ENCODE results near the gene BAZ2B.
A peak's percentile ranks its signal among the peaks of the same experiment; 100 is the strongest.
"Not testable (repeated sequence)": the region's sequence is repeated elsewhere in the genome, so short reads cannot be mapped to it uniquely, and the experiment has no call there.

Gene BAZ2B

GRCh38 chr2:159573294-159573693 lies 43.1 kb downstream of the BAZ2B start:
- DNase-seq, result no peak

DNA sequence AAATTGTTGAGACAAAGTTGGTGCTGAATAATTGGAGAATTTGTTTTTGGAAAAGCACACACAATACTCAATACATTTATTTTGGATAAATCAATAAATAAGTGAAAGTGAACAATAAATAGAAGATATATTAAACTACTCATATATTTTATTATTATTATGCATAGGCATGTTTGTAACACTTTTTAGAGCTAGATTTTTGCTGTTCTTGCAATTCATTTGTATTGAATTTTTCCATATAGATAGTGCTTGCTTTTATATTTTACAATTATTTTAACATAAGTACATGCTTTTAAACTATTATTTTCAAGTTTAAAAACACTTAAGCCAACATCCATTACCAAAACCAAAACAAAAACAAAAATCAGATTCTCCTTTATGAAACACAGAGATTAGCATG lies 43.9 kb downstream of the BAZ2B start:
- no peak for DNase-seq

DNA sequence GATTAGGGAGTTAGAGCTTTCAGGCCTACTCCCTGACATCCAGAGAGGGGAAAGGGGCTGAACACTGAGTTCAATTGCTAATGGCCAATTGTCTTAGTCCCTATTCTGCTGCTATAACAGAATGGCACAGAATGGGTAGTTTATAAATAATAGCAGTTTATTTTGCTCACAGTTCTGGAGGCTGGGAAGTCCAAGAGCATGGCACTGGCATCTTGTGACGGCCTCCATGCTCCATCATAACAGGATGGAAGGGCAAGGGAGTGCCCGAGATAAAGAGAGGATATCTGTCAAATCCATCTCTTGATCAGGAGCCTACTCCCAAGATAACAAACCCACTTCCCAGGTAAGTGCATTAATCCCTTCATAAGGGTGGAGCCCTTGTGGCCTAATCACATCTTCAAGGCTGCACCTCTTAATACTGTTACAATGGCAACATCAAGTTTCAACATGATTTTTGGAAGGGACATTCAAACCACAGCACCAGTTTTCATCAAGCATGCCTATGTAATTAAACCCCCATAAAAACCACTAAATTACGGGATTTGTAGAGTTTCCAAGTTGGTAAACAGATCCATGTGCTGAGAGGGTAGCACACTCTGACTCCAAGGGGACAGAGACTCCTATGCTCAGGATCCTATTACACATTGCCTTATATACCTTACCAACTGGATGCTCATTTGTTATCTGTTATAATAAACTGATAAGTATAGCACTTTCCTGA lies 44.6 kb downstream of the BAZ2B start:
- DNase-seq, result no peak

GRCh38 chr2:159564081-159564480 lies 52.3 kb downstream of the BAZ2B start:
- no peak for DNase-seq

- peak; percentile 78 to 96 for DNase-seq
These were observed 54.1 kb downstream of the BAZ2B start for GRCh38 chr2:159562248-159562647.

DNA sequence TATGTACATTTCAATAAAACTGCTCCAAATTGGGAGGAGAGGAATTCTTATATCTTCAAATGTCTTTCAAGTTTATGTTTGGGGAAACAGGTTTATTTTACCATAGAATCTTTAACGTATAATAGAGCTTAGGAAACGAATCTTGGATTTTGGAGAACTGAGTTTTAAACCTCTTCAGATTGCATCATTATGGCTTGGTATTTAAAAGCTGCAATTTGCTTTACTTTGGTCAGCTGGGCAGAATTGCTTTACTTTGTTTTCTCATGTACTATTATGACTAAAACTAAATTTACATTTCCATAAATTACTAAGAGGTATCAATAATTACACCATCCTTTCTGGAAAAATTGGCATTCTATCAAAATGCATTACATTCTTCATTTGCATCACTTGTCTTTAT lies 54.6 kb downstream of the BAZ2B start:
- DNase-seq, result peak; percentile 44 to 67

DNA sequence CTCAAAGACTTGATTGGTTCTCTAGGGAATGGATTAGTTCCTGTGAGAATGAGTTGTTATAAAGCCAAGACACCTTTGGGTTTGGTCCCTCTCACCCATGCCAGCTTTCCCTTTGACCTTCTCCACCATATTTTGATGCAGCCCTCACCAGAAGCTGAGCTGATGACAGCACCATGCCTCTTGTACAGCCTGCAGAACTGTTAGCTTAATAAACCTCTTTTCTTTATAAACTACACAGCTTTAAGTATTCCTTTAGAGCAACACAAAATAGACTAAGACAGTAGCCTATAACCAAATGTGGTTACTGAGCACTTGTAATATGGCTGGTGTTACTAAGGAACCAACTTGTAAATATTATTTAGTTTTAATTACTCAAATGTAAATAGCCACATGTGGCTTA lies 55.1 kb downstream of the BAZ2B start:
- DNase-seq, result no peak

- DNase-seq, result no peak
These were observed 57.3 kb downstream of the BAZ2B start for GRCh38 chr2:159559034-159559433.

DNA sequence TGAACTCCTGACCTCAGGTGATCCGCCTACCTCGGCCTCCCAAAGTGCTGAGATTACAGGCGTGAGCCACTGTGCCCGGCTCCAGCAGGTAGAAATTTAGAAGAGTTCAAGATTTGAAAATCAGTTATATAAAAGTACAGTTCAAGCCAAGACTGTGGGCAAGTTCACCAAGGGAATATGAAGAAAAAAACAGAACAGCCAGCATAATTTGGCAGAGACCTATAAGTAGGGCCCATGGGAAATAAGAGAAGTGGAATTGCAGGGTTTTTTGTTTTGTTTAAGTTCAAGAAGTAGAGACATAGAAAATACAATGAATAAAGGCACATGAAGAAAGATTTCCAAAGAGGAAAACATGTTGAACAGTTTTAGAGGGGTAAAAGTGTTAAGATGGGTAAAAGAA lies 57.9 kb downstream of the BAZ2B start:
- no peak for DNase-seq

- peak; percentile 25 to 42 for DNase-seq
These were observed 58.8 kb downstream of the BAZ2B start for GRCh38 chr2:159557437-159558034.

GRCh38 chr2:159555651-159556392 lies 60.5 kb downstream of the BAZ2B start:
- DNase-seq, result peak; percentile 74 to 92

DNA sequence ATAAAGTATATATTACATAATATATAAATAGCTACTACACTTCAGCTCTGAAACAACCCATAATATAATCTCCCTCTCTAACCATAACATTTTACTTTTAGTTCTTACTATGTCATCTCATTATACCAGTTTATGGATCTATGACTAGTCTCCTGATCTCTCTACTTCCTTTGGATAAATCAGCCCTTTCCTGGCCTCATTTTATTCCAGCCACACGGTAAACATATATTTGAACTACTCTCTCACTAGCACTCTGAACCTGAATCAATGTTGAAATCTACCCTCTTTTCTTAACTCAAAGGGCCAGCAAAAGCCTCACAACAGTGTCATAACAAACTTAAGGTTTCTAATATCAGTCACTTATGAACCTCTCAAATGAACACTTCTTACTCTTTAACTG lies 62.6 kb downstream of the BAZ2B start:
- DNase-seq, result no peak

DNA sequence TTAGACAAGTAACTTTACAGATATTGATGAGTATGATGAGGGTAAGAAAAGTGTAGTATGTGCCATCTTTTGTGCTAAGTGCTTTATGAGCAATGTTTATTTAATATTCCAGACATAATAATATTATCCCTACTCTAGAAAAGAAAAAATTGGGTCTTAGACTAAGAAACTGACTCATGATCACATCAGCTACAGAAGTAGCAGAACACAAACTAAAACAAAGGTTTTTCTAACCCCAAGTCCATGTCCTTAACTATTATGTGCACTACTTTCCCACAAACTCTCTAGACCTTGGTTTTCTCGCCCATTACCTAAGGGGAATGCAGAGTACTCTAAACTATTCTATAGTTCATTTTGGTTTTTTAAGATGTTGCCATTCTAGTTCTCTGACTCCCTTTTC lies 64.5 kb downstream of the BAZ2B start:
- DNase-seq, result no peak

DNA sequence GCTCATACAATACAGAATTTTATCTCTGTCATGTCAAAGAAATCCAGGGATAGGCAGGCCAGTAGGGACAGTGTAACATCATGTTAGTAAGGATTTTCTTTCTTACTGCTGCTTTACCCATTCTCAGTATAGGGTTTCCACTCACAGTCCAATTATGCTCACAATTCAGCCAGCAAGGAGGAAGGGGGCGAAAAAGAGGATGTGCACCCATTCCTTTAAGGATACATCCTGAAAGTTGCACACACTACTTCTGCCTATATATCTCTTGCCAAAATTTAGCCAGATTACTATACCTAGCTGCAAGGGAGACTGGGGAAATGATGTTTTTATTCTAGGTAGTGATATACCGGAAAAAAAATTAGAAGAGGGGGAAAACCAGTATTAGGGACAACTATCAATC lies 66.1 kb downstream of the BAZ2B start:
- DNase-seq, result peak; percentile 21 to 34

- peak; percentile 27 to 63 for DNase-seq
These were observed 67.1 kb downstream of the BAZ2B start for GRCh38 chr2:159549234-159549633.

DNA sequence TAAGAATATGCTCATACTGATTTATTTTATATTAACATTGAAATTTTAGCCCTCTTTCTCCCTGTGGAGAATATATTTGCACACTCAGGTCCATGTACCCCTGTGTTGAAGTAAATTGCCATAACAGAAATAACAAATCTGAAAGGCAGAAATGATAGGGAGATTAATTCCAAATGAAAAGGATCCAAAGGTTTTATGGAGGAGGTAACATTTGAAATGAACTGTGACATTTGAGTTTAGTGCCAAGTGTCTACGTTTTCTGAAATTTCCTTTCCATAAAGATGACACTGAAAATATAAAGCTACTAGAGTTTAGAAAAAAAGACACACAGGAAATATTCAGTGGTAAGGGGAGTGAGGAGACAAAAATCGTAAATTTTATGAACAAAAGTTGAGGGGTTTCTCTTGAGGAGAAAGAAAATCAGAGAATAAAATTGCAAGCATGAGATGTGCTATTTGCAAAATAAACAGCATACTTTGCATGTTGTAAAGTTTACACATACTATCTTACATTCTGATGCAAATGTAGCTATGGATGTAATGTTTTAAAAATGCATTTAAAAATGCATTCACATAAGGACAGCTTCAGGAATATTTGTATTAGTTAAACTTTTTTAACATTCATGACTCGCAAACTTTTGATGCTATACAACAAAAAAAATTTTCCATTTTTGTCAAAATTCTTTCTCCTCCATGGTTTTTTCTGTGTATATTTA lies 69.5 kb downstream of the BAZ2B start:
- no peak for DNase-seq

GRCh38 chr2:159546039-159546438 lies 70.3 kb downstream of the BAZ2B start:
- no peak for DNase-seq

GRCh38 chr2:159545085-159545484 lies 71.3 kb downstream of the BAZ2B start:
- DNase-seq, result no peak

DNA sequence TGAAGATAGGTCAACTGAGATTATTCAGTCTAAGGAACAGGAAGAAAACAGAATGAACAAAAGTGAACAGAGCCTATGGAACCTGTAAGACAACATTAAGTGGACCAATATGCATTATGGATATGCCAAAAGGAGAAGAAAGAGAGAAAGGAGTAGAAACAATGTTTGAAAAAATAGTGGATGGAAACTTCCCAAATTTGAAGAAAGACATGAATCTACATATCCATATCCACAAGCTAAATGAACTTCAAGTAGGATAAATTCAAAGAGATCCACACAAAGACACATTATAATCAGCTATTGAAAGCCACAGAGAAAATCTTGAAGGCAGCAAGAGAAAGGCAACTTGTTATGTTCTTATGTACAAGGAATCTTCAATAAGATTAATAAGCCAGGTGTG lies 74.2 kb downstream of the BAZ2B start:
- no peak for DNase-seq

- no peak for DNase-seq
These were observed 76.6 kb downstream of the BAZ2B start for GRCh38 chr2:159539701-159540100.

GRCh38 chr2:159538801-159539200 lies 77.5 kb downstream of the BAZ2B start:
- no peak for DNase-seq

DNA sequence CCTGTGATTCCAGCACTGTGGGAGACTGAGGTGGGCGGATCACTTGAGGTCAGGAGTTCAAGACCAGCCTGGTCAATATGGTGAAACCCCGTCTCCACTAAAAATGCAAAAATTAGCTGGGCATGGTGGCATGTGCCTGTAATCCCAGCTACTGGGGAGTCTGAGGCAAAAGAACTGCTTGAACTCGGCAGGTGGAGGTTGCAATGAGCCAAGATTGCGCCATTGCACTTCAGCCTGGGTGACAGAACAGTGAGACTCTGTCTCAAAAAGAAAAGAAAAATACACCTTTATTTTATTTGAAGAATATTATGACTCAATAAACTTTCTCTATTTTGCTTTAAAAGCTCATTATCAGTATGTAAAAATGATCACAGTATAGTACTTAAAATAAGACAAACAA lies 81.1 kb downstream of the BAZ2B start:
- not testable (repeated sequence) for DNase-seq

DNA sequence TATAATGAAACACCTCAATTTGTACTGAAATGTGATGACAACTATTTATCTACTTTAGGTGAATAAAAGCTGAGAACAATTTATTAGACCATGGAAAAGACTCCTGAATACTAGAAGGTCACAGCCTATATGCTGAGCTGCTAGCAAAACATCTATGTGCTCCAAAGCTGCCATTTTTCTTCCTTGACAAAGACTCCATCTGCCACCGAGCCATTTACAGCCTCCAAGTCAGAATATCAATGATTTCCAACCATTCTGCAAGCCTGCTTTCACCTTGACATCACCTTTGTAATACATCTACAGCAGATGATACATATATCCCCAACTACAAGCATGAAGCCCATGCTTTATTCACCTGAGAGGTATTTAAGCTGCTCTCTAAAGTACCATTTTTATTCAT lies 84.9 kb downstream of the BAZ2B start:
- no peak for DNase-seq

Measured in inflammatory macrophage (primary cell).